Measurements from ENCODE around the gene MYL6B. TPM values are rescaled to one million over a fixed set of nuclear protein-coding genes. Genes with fewer than 3 reads are reported as not detected.

Gene MYL6B
- polyA plus RNA-seq, 1 donor (not counting 4 experiments of a cell fraction or from before 2014, with no cell fraction given) = 44.9 TPM

DNA sequence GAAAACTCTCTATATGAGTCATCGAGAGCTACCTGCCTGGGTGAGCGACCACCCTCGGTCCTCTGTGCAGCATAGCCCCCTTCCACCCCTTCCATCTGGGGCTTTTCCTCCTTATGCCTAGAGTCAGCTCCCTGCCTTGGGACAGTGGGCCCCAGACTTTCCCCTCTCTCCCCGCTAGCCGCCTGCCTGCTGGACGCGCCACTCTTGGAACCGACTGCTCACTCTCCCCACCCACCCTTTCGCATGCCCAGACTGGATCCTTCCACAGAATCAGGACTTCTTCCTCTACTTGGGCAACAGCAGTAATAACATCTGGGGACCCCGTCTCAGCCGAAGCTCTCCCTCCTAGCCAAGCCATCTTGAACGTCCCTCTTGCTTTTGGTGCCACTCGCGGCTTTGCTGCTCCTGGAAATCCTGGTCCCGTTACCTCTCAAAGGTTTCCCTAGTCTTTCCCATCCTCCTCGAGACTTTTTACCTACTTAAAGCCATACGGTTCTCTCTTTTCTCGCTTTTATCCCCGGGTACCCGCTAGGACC is 23.6 kb upstream of the MYL6B start:
- DNase-seq (ENCODE audit: low read depth, low spot score) = no peak
- Histone ChIP-seq H3K4me2 (ENCODE audit: control insufficient read depth, extremely low read depth, insufficient read depth, low read depth, low read length) (peak overlapping the region; percentile 95), H3K79me2 (ENCODE audit: control insufficient read depth, insufficient read depth, low read length) (peaks cover 21% of the 10 kb centered on the region), H3K4me1 (ENCODE audit: control insufficient read depth, extremely low read depth, insufficient read depth, low read length) (peaks cover 21% of the 10 kb centered on the region), H3K9ac (ENCODE audit: control insufficient read depth, extremely low read depth, insufficient read depth, low read length) (peak overlapping the region; percentile 91), H2AFZ (ENCODE audit: control insufficient read depth, low read length) (peak overlapping the region; percentile 66), H3K4me3 (ENCODE audit: control insufficient read depth in 2 of 3, extremely low read depth in 1 of 3, insufficient read depth in 2 of 3, low read depth in 1 of 3, low read length in 3 of 3) (peak overlapping the region; percentile 83 to 96 (median 94)), H3K9me1 (ENCODE audit: control insufficient read depth, extremely low read depth, insufficient read depth, low read length) (no peaks in the 10 kb centered on the region), H3K36me3 (ENCODE audit: control insufficient read depth in 2 of 2, extremely low read depth in 1 of 2, insufficient read depth in 2 of 2, low read length in 2 of 2) (peaks cover 25 to 27% of the 10 kb centered on the region in 2 experiments), H4K20me1 (ENCODE audit: control insufficient read depth, extremely low read depth, insufficient read depth, low read length) (no peaks in the 10 kb centered on the region), H3K27me3 (ENCODE audit: control insufficient read depth, extremely low read depth, insufficient read depth, low read length) (no peaks in the 10 kb centered on the region), H3K9me3 (ENCODE audit: control insufficient read depth, low read depth, low read length) (no peaks in the 10 kb centered on the region), H3K27ac (ENCODE audit: control insufficient read depth, insufficient read depth, low read length) (peak overlapping the region; percentile 86)
- FAIRE-seq = no peak
- dilution Hi-C loops (cut with MboI; ENCODE audit: extremely low pct_ligation_motif_present, low sequenced_read_pairs) = loop anchor here (10.0 kb wide), 1 partner anchor 46 kb away; no protein-coding TSS in a partner anchor
- TF ChIP-seq, protein P1, sequence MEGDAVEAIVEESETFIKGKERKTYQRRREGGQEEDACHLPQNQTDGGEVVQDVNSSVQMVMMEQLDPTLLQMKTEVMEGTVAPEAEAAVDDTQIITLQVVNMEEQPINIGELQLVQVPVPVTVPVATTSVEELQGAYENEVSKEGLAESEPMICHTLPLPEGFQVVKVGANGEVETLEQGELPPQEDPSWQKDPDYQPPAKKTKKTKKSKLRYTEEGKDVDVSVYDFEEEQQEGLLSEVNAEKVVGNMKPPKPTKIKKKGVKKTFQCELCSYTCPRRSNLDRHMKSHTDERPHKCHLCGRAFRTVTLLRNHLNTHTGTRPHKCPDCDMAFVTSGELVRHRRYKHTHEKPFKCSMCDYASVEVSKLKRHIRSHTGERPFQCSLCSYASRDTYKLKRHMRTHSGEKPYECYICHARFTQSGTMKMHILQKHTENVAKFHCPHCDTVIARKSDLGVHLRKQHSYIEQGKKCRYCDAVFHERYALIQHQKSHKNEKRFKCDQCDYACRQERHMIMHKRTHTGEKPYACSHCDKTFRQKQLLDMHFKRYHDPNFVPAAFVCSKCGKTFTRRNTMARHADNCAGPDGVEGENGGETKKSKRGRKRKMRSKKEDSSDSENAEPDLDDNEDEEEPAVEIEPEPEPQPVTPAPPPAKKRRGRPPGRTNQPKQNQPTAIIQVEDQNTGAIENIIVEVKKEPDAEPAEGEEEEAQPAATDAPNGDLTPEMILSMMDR (optimal IDR thresholded peaks at IDR 0.05 in 1 of 3, IDR thresholded peaks at IDR 0.05 in 1 of 3, conservative IDR thresholded peaks at IDR 0.05 in 1 of 3; ENCODE audit: extremely low read depth in 1 of 3, insufficient read depth in 2 of 3, low read length in 3 of 3) = no peak
- TF ChIP-seq EZH2 (IDR thresholded peaks at IDR 0.05; ENCODE audit: low read length) = no peak

DNA sequence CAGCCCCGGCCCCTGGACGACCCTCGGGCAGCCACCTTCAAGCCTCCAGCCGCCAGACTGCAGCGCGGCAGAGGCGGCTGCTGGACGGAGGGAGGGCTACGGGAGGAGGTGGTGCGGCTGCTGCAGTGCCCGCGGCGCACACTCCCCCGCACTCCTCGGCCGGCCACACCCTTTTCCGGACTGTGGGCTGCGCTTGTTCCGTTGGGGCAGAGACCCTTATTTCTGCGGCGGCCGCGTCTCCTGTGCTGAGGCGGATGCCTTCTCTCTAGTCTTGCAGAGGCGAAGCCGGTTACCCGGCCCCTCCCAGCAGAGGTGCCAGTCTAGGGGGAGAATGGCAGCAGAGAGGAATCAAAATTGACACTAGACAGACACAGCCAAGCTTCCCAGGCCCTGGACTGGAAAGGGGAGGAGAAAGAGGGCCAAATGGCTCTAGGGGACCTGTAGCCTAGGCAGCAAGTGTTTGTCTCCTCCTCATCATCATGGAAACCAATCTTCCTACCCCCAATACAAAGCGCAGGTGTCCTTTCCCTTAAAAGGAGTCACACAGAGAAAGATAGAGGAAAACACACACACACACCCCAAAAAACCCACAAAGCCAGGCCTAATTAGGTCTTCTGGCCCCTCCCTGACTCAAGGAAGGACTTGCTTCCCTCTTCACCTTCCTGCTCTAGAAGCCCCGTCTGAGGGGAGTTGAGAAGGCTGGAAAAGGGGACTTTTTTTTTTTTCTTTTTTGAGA is 23.0 kb upstream of the MYL6B start:
- H3K36me3 ChIP-seq (ENCODE audit: control insufficient read depth in 2 of 2, extremely low read depth in 1 of 2, insufficient read depth in 2 of 2, low read length in 2 of 2) = peaks cover 32% of the 10 kb centered on the region in 2 experiments
- H3K9me3 ChIP-seq (ENCODE audit: control insufficient read depth, low read depth, low read length) = no peaks in the 10 kb centered on the region
- peak overlapping the region; percentile 86 for H3K27ac ChIP-seq (ENCODE audit: control insufficient read depth, insufficient read depth, low read length)
- H3K27me3 ChIP-seq (ENCODE audit: control insufficient read depth, extremely low read depth, insufficient read depth, low read length) = no peaks in the 10 kb centered on the region
- H3K4me1 ChIP-seq (ENCODE audit: control insufficient read depth, extremely low read depth, insufficient read depth, low read length) = peaks cover 21% of the 10 kb centered on the region
- peak overlapping the region; percentile 19 for H2AFZ ChIP-seq (ENCODE audit: control insufficient read depth, low read length)
- peak overlapping the region; percentile 95 for H3K4me2 ChIP-seq (ENCODE audit: control insufficient read depth, extremely low read depth, insufficient read depth, low read depth, low read length)
- H3K9ac ChIP-seq (ENCODE audit: control insufficient read depth, extremely low read depth, insufficient read depth, low read length) = peak overlapping the region; percentile 91
- FAIRE-seq = no peak
- peaks cover 21% of the 10 kb centered on the region for H3K79me2 ChIP-seq (ENCODE audit: control insufficient read depth, insufficient read depth, low read length)
- H3K4me3 ChIP-seq (ENCODE audit: control insufficient read depth in 2 of 3, extremely low read depth in 1 of 3, insufficient read depth in 2 of 3, low read depth in 1 of 3, low read length in 3 of 3) = peak overlapping the region; percentile 83 to 96 (median 94)
- no peaks in the 10 kb centered on the region for H3K9me1 ChIP-seq (ENCODE audit: control insufficient read depth, extremely low read depth, insufficient read depth, low read length)
- DNase-seq (ENCODE audit: low read depth, low spot score) = no peak
- dilution Hi-C loops (cut with MboI; ENCODE audit: extremely low pct_ligation_motif_present, low sequenced_read_pairs) = loop anchor here (10.0 kb wide), 1 partner anchor 45 kb away; no protein-coding TSS in a partner anchor
- no peaks in the 10 kb centered on the region for H4K20me1 ChIP-seq (ENCODE audit: control insufficient read depth, extremely low read depth, insufficient read depth, low read length)
- no peak for TF ChIP-seq EZH2 (IDR thresholded peaks at IDR 0.05; ENCODE audit: low read length)
- TF ChIP-seq, protein P1 (optimal IDR thresholded peaks at IDR 0.05 in 1 of 3, IDR thresholded peaks at IDR 0.05 in 1 of 3, conservative IDR thresholded peaks at IDR 0.05 in 1 of 3; ENCODE audit: extremely low read depth in 1 of 3, insufficient read depth in 2 of 3, low read length in 3 of 3) = no peak

Measured in keratinocyte (primary cell).